ENCODE data around the gene GLP1R.
A peak's percentile ranks its signal among the peaks of the same experiment; 100 is the strongest.

The GLP1R gene

DNA sequence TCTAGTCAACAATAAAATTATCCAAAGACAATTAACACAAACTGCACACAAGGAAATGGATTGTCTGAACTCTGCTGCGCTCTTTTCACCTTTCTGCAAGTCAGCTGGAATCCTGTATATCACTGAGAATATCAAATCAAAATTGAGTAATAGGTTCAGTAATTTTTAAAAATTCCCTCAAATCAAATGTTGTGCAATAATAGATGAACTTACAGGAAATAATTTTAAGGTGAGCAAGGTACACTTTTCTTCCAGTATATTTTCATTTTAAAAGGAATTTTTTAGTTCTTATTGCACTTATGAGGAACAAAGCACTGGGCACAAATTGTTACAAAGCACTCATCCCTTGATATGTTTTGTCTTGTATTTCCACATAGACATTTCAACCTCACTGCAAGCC is 65.2 kb downstream of the GLP1R start:
- H3K4me3 ChIP-seq (ENCODE audit: low read depth in 1 of 2, low read length in 2 of 2): peak overlapping the region; percentile 24 to 60; a peak in 3 of 4 replicates
- ATAC-seq (ENCODE audit: insufficient read depth, low read depth) (no peak), DNase-seq (no peak)
- no peaks in the 10 kb centered on the region for H3K27me3 ChIP-seq (ENCODE audit: insufficient read depth, low read length, poor library complexity)
- H3K27ac ChIP-seq (ENCODE audit: low read length): peak overlapping the region; percentile 93
- peak overlapping the region; percentile 74 for H3K9ac ChIP-seq (ENCODE audit: low read depth, low read length)
- H2AFZ ChIP-seq (ENCODE audit: low read depth, low read length): peak overlapping the region; percentile 94
- H3K9me3 ChIP-seq (ENCODE audit: insufficient read depth, low read length, severe bottlenecking): no peaks in the 10 kb centered on the region
- H4K20me1 ChIP-seq (ENCODE audit: insufficient read depth, low read length): no peaks in the 10 kb centered on the region
- peaks cover 18% of the 10 kb centered on the region for H3K36me3 ChIP-seq (ENCODE audit: insufficient read depth, low read length)
- TF ChIP-seq CTCF (IDR thresholded peaks at IDR 0.05; ENCODE audit: borderline replicate concordance, extremely low read depth, low read length, poor library complexity, severe bottlenecking) (no peak), EZH2 (IDR thresholded peaks at IDR 0.05; ENCODE audit: borderline replicate concordance, low read depth, low read length, severe bottlenecking) (no peak)
- peak overlapping the region; percentile 64 for H3K4me2 ChIP-seq (ENCODE audit: insufficient read depth, low read length)
- 0 out of 2 replicates have a peak, but pooled peaks cover 12% of the 10 kb centered on the region for H3K79me2 ChIP-seq (ENCODE audit: insufficient read depth, low read length)
- H3K4me1 ChIP-seq (ENCODE audit: insufficient read depth, low read length): peaks cover 20% of the 10 kb centered on the region

DNA sequence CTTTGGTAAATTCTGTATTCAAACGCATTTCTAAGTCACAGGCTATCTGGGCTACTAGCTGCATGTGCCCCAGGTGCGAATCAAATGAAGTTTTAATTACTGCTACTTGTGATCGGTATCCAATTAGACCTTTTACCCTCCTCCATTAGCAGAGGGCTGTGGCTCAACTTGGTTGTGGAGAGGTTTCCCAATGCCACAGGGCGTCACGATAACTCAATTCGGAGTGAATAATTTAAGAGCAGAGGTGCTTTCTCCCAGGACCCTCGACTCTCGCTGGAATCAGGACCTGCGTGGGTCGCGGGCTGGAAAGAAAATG is 65.8 kb downstream of the GLP1R start:
- Histone ChIP-seq H3K9ac (ENCODE audit: low read depth, low read length) (peak overlapping the region; percentile 74), H3K36me3 (ENCODE audit: insufficient read depth, low read length) (peaks cover 12% of the 10 kb centered on the region), H3K79me2 (ENCODE audit: insufficient read depth, low read length) (0 out of 2 replicates have a peak, but pooled peaks cover 12% of the 10 kb centered on the region), H3K4me2 (ENCODE audit: insufficient read depth, low read length) (peak overlapping the region; percentile 64), H3K27me3 (ENCODE audit: insufficient read depth, low read length, poor library complexity) (no peaks in the 10 kb centered on the region), H3K9me3 (ENCODE audit: insufficient read depth, low read length, severe bottlenecking) (no peaks in the 10 kb centered on the region), H3K27ac (ENCODE audit: low read length) (peak overlapping the region; percentile 93), H3K4me1 (ENCODE audit: insufficient read depth, low read length) (peaks cover 20% of the 10 kb centered on the region), H2AFZ (ENCODE audit: low read depth, low read length) (peak overlapping the region; percentile 94), H3K4me3 (ENCODE audit: low read depth in 1 of 2, low read length in 2 of 2) (peak overlapping the region; percentile 24 to 60; a peak in 3 of 4 replicates), H4K20me1 (ENCODE audit: insufficient read depth, low read length) (no peaks in the 10 kb centered on the region)
- ATAC-seq (ENCODE audit: insufficient read depth, low read depth): peak; percentile 37
- no peak for DNase-seq
- TF ChIP-seq EZH2 (IDR thresholded peaks at IDR 0.05; ENCODE audit: borderline replicate concordance, low read depth, low read length, severe bottlenecking) (no peak), CTCF (IDR thresholded peaks at IDR 0.05; ENCODE audit: borderline replicate concordance, extremely low read depth, low read length, poor library complexity, severe bottlenecking) (peak; percentile 5)

DNA sequence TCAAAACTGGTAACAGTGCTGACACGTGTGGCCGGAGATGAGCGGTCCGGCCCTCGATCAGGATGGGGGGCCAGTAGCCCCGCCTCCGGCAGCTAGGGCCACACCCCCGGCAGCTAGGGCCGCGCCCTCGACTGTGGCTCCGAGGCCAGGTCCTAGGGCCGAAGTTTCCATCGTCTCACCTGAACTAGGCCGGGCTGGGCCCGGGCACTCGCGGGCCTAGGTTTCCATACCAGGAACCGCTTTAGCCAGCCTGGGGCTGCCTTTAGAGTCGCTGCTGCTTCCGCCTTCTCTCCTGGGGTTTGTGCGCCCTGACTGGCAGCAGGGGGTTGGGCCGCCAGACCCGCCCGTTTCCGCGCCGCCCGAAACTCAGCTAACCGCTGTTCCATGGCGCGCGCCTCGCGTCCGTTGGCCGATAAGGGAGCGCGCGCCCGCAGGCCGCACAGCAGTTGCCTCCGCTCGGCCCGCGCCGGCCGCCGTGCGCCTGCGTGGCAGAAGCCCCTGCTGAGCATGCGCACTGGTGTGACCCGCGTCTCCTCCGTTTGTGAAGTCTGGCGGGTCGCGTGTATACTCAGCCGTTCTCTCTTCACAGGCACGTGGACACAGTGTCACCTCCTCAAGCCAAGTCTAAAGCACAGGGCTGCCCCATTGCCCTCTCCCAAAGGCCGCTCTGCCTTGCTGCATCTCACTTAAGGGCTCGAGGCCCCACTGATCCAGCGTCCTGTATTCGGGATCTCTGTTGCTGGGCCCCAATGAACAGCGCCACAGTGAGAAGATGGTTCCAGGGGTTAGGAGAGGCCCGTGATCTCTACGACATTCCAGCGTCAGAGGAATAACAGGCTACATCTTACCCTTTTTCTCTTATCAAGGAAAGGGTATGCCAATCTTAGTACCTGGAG is 66.4 kb downstream of the GLP1R start, which contains the start of gene SAYSD1:
Gene SAYSD1, minus strand, starts transcription at position 483 of the 896 bp plus-strand sequence. Its CDS starts 97 bp downstream, at position 386.
- H3K36me3 ChIP-seq (ENCODE audit: insufficient read depth, low read length): peaks cover 6% of the 10 kb centered on the region
- ATAC-seq (ENCODE audit: insufficient read depth, low read depth): peak; percentile 89
- no peak for TF ChIP-seq CTCF (IDR thresholded peaks at IDR 0.05; ENCODE audit: borderline replicate concordance, extremely low read depth, low read length, poor library complexity, severe bottlenecking)
- no peak for TF ChIP-seq EZH2 (IDR thresholded peaks at IDR 0.05; ENCODE audit: borderline replicate concordance, low read depth, low read length, severe bottlenecking)

More for the DNA sequence above, 66.4 kb downstream of the GLP1R start, which contains the start of gene SAYSD1:
- Histone ChIP-seq H3K9me3 (ENCODE audit: insufficient read depth, low read length, severe bottlenecking) (no peaks in the 10 kb centered on the region), H4K20me1 (ENCODE audit: insufficient read depth, low read length) (no peaks in the 10 kb centered on the region), H3K27ac (ENCODE audit: low read length) (peak within 1 kb of the TSS; percentile 93), H3K4me1 (ENCODE audit: insufficient read depth, low read length) (peaks cover 20% of the 10 kb centered on the region), H3K4me3 (ENCODE audit: low read depth in 1 of 2, low read length in 2 of 2) (peak within 1 kb of the TSS; percentile 24 to 60; a peak in 3 of 4 replicates), H3K9ac (ENCODE audit: low read depth, low read length) (peak within 1 kb of the TSS; percentile 74), H3K4me2 (ENCODE audit: insufficient read depth, low read length) (peak within 1 kb of the TSS; percentile 64), H3K79me2 (ENCODE audit: insufficient read depth, low read length) (0 out of 2 replicates have a peak, but pooled peaks cover 11% of the 10 kb centered on the region), H3K27me3 (ENCODE audit: insufficient read depth, low read length, poor library complexity) (no peaks in the 10 kb centered on the region), H2AFZ (ENCODE audit: low read depth, low read length) (peak within 1 kb of the TSS; percentile 94)
- peak; percentile 94 for DNase-seq

All from DND-41 (cell line).